Caki2 (cell line): ENCODE measurements around the gene MYO5A. TPM values are rescaled to one million over a fixed set of nuclear protein-coding genes. Genes with fewer than 3 reads are reported as not detected.
"Not testable (repeated sequence)": the region's sequence is repeated elsewhere in the genome, so short reads cannot be mapped to it uniquely, and the experiment has no call there.

Source experiments
- DNase-seq: peaks from one replicate; pipeline ENCODE4 v3.0.0-alpha.2; 2015; ENCODE audit warnings: low read depth
- in situ Hi-C: cut with HindIII; loops from 2 replicates; pipeline ENCODE4 v1.10.0; 2016; ENCODE audit warnings: low sequenced_read_pairs, low pct_unique_long_range_greater_than_20kb, mixed read lengths
- total RNA-seq: library from RNA; depleted of rRNA; stranded (reverse); fragments of >200 nt; shearing (Covaris generic); gene quantifications from 2 replicates; pipeline ENCODE4 v1.2.3, GENCODE V29; 2014; ENCODE audit warnings: low replicate concordance

The MYO5A gene
- total RNA-seq, 1 experiment from 2014 or later, result 3.1 TPM

DNA sequence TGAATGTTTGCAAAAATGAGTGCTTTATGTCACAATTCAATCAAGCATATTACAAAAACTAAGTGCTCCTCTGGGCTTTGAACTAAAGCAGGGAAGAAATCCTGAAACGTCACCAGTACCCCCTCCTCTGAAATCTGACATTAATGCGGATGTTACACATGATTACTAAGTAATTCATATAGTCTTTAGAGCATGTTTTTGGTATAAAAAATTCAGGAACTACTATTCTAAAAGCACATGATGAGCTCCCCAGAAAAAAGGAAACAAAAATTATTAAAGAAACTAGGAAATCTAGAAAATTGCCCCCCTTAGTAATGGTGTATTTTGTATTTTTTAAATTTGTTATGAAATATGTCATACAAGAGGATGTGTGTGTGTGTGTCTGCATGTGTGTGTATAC is 87.7 kb downstream of the MYO5A start:
- no peak for DNase-seq
- in situ Hi-C loops, result no loop called here

DNA sequence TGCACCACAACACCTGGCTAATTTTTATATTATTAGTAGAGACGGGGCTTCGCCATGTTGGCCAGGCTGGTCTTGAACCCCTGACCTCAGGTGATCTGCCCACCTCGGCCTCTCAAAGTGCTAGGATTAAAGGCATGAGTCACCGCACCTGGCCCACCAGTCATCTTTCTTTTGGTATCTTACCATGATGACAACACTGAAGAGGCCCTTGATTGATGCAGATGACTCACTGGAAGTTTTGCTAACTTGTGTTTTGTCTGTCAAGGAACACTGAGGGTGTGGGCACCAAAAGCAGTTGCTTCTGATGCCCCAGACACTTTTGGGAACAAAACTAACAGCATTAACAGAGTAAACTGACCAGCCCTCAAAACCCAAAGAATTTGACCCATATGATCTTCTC is 88.3 kb downstream of the MYO5A start:
- in situ Hi-C loops, result no loop called here
- DNase-seq, result peak; percentile 32

DNA sequence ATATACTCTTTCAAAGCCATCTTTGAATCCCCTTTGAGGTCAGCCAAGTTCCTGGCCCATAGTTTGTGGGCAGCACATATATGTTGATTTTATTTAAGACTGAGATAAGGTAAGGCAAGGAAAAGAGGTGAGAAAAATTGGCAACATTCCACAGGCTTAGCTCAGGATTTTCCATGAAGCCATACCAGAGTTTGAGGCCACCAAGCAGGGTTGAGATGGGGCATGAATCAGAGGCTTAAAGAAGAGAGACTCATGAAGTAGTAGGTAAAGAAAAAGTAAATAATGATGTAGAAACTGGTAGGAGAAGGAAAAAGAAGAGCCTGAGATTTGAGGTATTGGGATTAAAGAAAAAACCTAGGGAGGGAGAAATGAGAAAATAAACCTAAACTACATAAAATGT is 89.2 kb downstream of the MYO5A start:
- no peak for DNase-seq
- in situ Hi-C loops, result no loop called here

DNA sequence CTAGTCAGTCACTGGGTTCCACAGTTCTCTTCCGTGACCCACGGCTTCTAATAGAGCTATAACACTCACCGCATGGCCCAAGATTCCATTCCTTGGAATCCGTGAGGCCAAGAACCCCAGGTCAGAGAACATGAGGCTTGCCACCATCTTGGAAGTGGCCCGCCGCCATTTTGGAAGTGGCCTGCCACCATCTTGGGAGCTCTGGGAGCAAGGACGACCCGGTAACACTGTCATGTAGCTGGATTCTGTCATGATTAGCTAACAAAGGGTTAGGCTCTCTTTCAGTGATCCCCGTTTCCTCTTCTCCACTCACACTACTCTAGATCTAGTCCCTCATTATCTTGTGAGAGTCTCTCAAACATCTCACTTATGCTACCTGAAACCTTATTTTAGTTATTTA is 89.6 kb downstream of the MYO5A start:
- in situ Hi-C loops, DNase-seq: not testable (repeated sequence)

DNA sequence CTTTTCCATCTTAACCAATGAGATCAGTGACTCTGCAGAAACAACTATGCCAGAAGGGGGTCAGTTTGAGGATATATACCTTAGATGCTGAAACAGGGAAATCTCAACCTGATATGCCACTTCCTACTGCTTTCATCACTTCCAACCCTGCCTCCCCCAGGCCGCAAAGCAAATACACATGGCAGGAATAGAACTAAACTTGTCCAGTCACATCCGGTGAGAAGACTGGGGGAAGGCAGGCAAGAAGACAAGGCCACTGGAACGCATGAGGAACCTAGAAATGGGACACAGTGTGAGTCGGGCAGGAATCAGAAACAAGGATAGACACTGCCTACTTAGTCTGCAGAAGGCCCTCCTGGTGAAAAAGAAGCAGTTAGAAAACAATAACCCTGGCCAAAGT is 90.6 kb downstream of the MYO5A start:
- in situ Hi-C loops, result no loop called here
- DNase-seq, result no peak

DNA sequence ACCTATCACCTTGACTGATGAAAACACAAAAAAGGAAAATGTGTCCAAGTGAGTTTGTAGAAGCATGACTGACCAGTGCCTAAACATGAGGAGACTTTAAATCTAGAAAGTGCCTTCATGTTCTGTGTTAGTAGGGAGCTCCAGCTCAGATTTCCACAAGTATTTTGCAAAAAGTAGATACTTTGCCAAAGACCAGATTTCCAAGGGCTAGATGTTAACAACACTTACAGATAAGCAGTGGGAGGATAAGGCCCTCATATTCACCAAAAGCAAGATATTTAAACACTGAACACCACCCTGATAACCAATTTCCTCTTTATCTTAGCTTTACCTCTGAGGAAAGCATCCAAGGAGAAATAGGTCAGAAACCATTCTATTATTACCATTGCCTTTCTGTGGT is 91.0 kb downstream of the MYO5A start:
- no peak for DNase-seq
- in situ Hi-C loops, result no loop called here

DNA sequence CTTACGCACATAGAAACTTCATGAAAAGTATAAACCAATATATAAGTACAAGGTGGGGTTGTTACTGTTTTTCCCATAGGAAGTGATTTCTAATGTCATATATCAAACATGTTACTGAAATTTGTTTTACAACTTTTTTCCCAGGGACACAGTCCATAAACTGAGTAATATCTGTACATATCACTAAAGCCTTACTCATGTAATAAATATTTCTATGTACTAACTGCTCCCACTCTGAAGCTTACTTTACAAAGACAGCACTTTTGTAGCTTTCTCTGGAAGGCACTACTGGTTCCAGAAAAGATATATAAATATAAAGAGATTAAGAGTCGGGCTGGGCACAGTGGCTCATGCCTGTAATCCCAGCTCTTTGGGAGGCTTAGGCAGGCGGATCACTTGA is 91.7 kb downstream of the MYO5A start:
- in situ Hi-C loops, result no loop called here
- no peak for DNase-seq

DNA sequence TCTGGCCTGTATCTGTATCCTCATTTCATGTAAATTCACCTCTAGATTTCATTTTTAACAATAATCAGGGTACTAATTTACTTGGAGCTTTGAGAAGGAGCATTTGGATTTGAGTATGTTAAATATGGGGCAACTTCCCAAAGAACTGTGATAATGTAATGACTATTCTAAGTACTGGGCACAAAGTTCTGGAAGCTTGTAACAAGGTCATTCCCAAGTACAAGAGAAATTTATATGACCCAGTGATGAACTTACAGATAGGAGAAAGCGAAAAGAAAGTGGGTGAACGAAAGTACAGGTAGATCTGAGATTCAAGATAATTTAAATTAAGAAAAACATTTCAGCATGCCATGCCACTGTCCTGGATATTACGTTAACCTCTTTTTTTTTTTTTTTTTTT is 93.8 kb downstream of the MYO5A start:
- DNase-seq, result no peak
- in situ Hi-C loops, result no loop called here

DNA sequence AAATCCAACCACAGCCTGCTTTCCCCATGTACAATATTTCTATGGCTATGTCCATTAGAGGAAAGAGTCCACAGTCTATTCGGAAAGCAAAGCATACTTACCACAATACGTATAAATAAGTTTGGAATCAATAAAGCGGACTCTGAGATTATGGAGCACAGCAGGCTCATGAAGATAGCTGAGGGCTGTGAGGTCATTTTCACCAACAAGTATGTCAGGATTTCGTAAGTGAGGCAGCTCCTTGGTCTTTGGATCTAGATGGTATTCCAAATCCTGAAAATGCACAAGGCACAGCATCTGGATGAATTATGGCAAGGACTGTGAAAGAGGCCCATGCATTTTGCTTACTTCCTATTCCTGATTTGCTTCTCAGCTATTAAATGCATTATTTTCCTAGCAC is 100.4 kb downstream of the MYO5A start:
- in situ Hi-C loops, result no loop called here
- no peak for DNase-seq

DNA sequence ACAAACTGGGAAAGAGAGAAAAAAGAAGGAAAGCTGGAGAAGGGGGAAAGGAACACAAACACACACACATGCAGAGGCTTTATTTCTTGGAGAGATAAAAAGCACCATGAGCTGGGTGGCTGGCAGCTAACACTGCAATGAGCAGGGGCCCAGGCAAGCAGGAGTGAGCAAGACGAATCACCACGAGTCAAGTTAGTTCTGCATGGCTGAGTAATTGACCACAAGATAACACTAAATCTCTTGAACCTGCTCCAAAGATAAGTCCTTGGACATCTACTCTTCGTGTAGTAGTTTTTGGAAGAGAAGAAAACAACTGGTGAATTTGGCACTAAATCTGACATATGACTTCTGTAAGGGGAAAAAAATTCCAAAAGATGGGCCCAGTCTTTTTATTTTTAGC is 100.9 kb downstream of the MYO5A start:
- peak; percentile 56 for DNase-seq
- in situ Hi-C loops, result no loop called here

DNA sequence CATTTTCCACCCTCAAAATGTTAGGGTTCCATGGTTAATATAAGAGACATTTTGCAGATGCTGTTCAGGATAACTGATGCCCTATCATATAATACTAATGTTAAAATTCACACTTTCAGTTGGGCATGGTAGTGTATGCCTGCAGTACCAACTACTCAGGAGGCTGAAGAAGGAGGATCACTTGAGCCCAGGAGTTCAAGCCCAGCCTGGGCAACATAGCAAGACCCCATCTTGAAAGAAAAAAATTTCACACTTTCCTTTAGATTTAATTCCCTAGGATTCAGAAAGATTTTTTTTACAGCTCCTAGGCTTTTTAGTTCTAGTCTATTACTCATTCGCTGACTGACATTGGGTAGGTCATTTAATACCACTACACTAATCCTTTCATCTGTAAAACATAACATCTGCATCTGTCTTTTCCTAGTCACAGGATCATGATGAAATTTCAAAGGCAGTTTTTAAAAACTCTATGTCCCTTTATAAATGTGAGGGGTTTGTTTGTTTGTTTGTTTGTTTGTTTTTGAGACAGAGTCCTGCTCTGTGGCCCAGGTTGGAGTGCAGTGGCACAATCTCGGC is 103.7 kb downstream of the MYO5A start:
- DNase-seq, result no peak
- in situ Hi-C loops, result no loop called here

DNA sequence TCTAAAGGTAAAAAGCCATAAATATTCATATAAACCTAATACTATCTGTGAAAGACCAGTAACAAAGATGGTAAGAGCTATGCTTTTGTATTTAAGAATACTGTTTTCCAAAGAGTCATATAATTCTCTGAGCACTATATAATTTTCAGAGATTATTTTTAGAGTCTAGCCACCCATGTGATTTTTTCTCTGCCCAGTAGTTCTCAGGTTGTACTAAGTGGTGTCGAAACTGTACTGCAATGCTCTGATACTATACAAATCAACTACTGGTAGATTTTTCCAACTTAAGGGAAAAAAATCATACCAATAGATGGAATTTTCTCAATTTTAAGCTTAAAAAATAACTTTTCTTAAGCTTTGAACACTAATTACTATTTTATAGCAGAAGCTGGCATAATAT is 104.8 kb downstream of the MYO5A start:
- no peak for DNase-seq
- in situ Hi-C loops, result no loop called here

DNA sequence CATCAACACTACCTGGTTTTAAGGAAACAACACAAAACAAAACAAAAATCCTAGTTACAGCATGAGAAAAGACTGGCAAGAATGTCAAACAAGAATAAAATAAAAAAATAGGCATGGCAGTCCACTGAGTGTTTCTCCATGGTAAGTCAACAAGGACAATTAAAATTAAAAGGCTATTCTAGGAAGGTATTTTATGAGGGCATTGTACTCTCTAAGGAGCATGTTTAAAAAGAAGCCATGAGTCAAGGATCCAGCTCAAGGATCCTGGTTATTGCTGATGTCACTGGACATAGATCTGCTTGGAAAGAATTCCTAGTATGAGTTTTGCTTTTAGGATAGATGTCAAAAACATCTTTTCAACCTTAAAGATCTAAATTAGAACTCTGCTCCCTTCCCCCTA is 106.7 kb downstream of the MYO5A start:
- DNase-seq, result no peak
- in situ Hi-C loops, result no loop called here

DNA sequence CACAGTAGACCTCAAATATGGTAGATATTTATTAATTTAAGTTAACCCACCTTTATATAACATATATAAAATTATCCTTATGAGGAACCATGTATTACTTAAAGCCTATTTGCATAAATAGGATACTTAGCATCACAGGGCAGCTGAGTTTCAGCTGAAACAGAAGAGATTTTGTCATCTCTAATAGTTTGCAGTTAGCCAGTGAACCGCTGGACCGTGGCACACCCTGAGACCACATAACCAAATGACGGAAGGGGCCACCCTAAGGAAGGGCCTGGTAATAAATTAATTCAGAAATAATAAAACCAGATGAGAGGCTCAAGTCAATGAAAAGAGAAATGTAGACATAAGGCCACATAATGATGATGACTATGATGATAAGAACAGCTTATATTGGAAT is 107.7 kb downstream of the MYO5A start:
- in situ Hi-C loops, result no loop called here
- no peak for DNase-seq

DNA sequence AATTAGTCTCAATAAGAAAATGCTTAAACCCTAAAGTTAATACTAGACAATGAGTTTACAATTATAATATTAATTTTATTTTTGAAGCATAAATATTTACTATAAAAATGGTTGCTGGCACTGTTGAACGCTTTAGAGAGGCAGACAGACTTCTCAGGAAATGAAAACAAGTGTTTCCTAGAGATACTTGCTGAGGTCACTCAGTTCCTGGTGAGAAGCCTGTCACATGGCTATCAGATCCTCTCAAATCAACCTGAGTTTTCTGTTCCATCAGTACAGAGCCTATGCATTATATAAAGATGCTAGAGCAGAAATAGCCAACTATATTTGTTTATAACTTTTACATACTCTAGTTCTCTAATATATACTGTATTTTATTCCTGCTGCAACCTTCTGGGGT is 109.2 kb downstream of the MYO5A start:
- in situ Hi-C loops, result no loop called here
- no peak for DNase-seq

DNA sequence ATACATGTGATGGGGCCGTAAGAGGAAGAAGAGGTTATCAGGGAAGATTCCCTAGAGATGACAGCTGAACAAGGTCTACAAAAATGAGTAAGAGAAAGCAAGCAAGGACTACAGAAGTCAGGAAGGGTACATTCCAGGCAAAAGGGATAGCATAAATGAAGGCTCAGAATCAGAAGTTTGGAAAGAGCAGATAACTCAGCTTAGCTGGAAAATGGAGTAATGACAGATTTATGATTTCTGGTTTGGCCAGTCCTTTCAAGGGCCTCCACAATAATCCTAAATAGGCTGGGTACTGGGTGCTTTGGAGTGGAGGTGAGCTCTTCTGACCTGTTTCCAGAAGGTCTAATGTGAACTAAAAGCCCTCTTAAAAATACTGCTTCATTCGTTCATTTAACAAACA is 110.7 kb downstream of the MYO5A start:
- in situ Hi-C loops, result no loop called here
- no peak for DNase-seq

DNA sequence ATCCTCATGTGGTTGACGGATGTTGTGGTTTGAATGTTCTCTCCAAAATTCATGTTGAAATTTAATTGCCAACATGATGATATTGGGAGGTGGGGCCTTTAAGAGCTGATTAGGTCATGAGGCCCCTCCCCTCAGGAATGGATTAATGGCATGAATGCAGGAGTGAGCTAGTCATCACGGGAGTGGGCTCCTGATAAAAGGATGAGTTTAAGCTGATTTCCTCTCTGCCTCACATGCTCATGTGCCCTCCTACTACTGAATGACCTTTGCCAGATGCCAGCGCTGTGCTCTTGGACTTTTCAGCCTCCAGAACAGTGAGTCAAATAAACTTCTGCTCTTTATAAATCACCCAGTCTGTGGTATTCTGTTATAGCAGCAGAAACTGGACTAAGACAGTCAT is 111.2 kb downstream of the MYO5A start:
- in situ Hi-C loops, result no loop called here
- no peak for DNase-seq

DNA sequence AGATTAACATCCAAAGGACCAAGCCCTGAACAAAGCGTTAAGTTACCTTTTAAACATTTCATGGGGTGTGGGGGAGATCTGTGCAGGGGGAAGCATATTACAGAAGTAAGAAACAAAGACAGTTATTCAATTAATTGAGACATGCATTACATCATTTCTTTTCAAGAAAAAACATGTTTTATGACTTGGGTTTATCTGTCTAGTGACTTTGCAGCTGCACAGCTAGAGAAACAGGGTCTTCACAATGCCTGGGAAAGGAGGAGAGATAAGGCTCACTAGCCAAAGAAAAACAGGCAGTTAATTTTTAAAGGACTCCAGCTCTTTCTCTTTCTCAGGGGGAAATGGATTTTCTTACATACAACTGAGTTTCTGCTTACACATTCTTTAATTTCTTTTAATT is 112.1 kb downstream of the MYO5A start:
- DNase-seq, in situ Hi-C loops: not testable (repeated sequence)

DNA sequence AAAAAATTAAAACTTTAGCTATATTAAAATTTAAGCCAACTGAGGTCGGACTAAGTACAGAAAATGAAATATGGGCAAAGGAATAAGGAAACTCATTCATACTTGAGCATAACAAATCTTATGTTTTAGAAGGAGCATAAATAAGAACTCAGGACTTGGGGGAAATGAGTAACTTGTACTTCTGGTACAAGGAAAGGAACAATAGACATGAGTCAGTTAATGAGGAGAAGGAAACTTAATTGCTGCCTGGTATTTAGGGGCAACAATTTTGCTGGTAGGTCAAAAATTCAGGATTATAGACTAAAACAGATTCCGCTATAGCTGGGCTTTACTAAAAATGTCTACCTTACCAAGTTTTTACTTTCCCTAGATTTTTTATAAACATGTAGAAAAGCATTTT is 113.1 kb downstream of the MYO5A start:
- DNase-seq, result no peak
- in situ Hi-C loops, result no loop called here

DNA sequence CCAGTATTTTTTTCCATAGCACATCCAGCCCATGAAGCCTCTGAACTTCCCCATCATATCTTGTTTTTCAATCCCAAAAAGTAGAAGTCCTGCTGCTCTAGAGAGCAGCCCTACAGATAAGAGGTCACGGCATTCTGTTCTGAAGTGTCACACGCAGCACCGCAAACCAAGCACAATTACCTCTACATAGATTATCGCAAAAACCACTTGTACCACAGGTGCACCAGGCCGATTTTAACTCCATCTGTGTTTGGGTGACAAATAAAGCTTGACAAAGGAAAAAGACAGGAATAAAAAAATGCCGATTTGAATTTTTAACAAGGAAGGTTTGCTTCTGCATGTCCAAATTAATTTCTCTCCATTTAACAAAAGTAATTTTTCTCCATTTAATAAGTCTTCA is 113.7 kb downstream of the MYO5A start:
- no peak for DNase-seq
- in situ Hi-C loops, result no loop called here

DNA sequence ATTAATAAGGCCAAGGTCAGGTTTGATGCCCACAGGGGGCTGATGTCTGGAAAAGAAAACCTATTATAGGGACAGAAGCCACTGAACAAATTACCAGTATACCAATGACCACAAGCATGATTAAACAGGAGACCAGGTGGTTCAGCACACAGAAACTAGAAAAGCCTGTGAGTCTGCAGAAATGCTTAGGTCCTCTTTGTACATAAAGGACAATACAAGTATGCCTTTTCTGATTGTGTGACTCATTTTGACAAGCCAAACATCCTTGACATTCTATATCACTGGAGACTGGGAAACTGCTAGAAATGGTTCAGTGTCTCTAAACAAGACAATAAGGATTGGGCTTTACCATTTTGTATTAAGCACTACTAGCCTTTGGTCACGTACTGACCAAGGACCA is 119.9 kb downstream of the MYO5A start:
- no peak for DNase-seq
- in situ Hi-C loops, result no loop called here
